H9 (cell line): ENCODE results near the gene TANGO6. TPM values are rescaled to one million over a fixed set of nuclear protein-coding genes. Genes with fewer than 3 reads are reported as not detected.

Source experiments
- DNase-seq: peaks from one replicate; pipeline ENCODE4 v3.0.0-alpha.2; 2017
- H2AFZ ChIP-seq: one replicate; pipeline ENCODE4 v1.6.1; 2013; ENCODE audit warnings: mild to moderate bottlenecking, low read length, control low read depth, moderate library complexity
- H2AK5ac ChIP-seq: 2 replicates; pipeline ENCODE4 v1.6.1; 2013; ENCODE audit warnings: low read length, control low read depth, mixed read lengths; ENCODE audit not compliant: insufficient read length
- H2BK120ac ChIP-seq: one replicate; pipeline ENCODE4 v1.6.1; 2013; ENCODE audit warnings: low read depth, mild to moderate bottlenecking, low read length, control low read depth, inconsistent platforms; ENCODE audit not compliant: poor library complexity, severe bottlenecking
- H2BK12ac ChIP-seq: 2 replicates; pipeline ENCODE4 v1.6.1; 2013; ENCODE audit warnings: low read length, control low read depth, mixed read lengths, low read depth; ENCODE audit not compliant: insufficient read length
- H2BK15ac ChIP-seq: 2 replicates; pipeline ENCODE4 v1.6.1; 2013; ENCODE audit warnings: low read depth, low read length, control low read depth
- H2BK20ac ChIP-seq: one replicate; pipeline ENCODE4 v1.6.1; 2013; ENCODE audit warnings: low read depth, mild to moderate bottlenecking, low read length, control low read depth, inconsistent platforms; ENCODE audit not compliant: poor library complexity, severe bottlenecking
- H2BK5ac ChIP-seq: 2 replicates; pipeline ENCODE4 v1.6.1; 2013; ENCODE audit warnings: low read length, control low read depth, mixed read lengths; ENCODE audit not compliant: insufficient read length
- H3K14ac ChIP-seq: 2 replicates; pipeline ENCODE4 v1.6.1; 2013; ENCODE audit warnings: low read length, control low read depth; ENCODE audit not compliant: insufficient read depth
- H3K18ac ChIP-seq: 2 replicates; pipeline ENCODE4 v1.6.1; 2013; ENCODE audit warnings: low read depth, mild to moderate bottlenecking, mixed read lengths, low read length, control low read depth; ENCODE audit not compliant: insufficient read length
- H3K23ac ChIP-seq: 2 replicates; pipeline ENCODE4 v1.6.1; 2013; ENCODE audit warnings: low read length, control low read depth, mixed read lengths, low read depth; ENCODE audit not compliant: insufficient read length
- H3K23me2 ChIP-seq: 2 replicates; pipeline ENCODE4 v1.6.1; 2013; ENCODE audit warnings: low read depth, mild to moderate bottlenecking, mixed read lengths, low read length, control low read depth; ENCODE audit not compliant: insufficient read length, poor library complexity, severe bottlenecking
- H3K27ac ChIP-seq: 2 replicates; pipeline ENCODE4 v1.5.1; 2013; ENCODE audit warnings: low read length, control low read depth, mixed read lengths, low read depth; ENCODE audit not compliant: insufficient read length
- H3K27me3 ChIP-seq: 2 replicates; pipeline ENCODE4 v1.6.1; 2013; ENCODE audit warnings: low read length, control low read depth, inconsistent platforms; ENCODE audit not compliant: insufficient read depth
- H3K4ac ChIP-seq: 2 replicates; pipeline ENCODE4 v1.6.1; 2013; ENCODE audit warnings: low read depth, mild to moderate bottlenecking, control low read depth, inconsistent platforms, low read length, moderate library complexity
- H3K4me1 ChIP-seq: 2 replicates; pipeline ENCODE4 v1.6.1; 2013; ENCODE audit warnings: low read length, control low read depth, inconsistent platforms; ENCODE audit not compliant: insufficient read depth
- H3K4me2 ChIP-seq: 2 replicates; pipeline ENCODE4 v1.6.1; 2013; ENCODE audit warnings: low read length, control low read depth, mixed read lengths; ENCODE audit not compliant: insufficient read length, insufficient read depth
- H3K56ac ChIP-seq: 2 replicates; pipeline ENCODE4 v1.6.1; 2013; ENCODE audit warnings: low read depth, mild to moderate bottlenecking, mixed read lengths, low read length, control low read depth; ENCODE audit not compliant: insufficient read length
- H3K79me1 ChIP-seq: 2 replicates; pipeline ENCODE4 v1.6.1; 2013; ENCODE audit warnings: low read depth, mild to moderate bottlenecking, moderate library complexity, low read length, control low read depth, inconsistent platforms; ENCODE audit not compliant: insufficient read depth, poor library complexity, severe bottlenecking
- H3K79me2 ChIP-seq: 2 replicates; pipeline ENCODE4 v1.6.1; 2013; ENCODE audit warnings: low read length, control low read depth, inconsistent platforms; ENCODE audit not compliant: insufficient read depth
- H3K9ac ChIP-seq: 2 replicates; pipeline ENCODE4 v1.6.1; 2013; ENCODE audit warnings: low read length, control low read depth, mixed read lengths; ENCODE audit not compliant: insufficient read length; ENCODE audit errors: extremely low read depth
- H3K9me3 ChIP-seq: one replicate; pipeline ENCODE4 v1.6.1; 2013; ENCODE audit warnings: low read depth, low read length, inconsistent platforms; ENCODE audit not compliant: control insufficient read depth
- H3T11ph ChIP-seq: one replicate; pipeline ENCODE4 v1.6.1; 2013; ENCODE audit warnings: mild to moderate bottlenecking, low read length, control low read depth, inconsistent platforms
- H4K20me1 ChIP-seq: one replicate; pipeline ENCODE4 v1.6.1; 2013; ENCODE audit not compliant: control insufficient read depth, insufficient read length, insufficient read depth
- H4K5ac ChIP-seq: 2 replicates; pipeline ENCODE4 v1.6.1; 2013; ENCODE audit warnings: low read depth, mild to moderate bottlenecking, mixed read lengths, low read length, control low read depth; ENCODE audit not compliant: insufficient read length
- H4K8ac ChIP-seq: replicated peaks from 2 replicates; pipeline ENCODE4 v1.6.1; 2013; ENCODE audit warnings: low read length, control low read depth, mixed read lengths, low read depth; ENCODE audit not compliant: insufficient read length
- H4K91ac ChIP-seq: 2 replicates; pipeline ENCODE4 v1.6.1; 2013; ENCODE audit warnings: low read depth, mild to moderate bottlenecking, moderate library complexity, mixed read lengths, low read length, control low read depth; ENCODE audit not compliant: insufficient read length
- H3K27ac Mint-ChIP-seq, 3 experiments: 2 replicates in 2 of 3; 3 replicates in 1 of 3; pipeline ENCODE4 v1.8.0; 2020 to 2021; ENCODE audit warnings: mixed read lengths in 3 of 3, mild to moderate bottlenecking in 1 of 3, moderate library complexity in 1 of 3
- H3K27me3 Mint-ChIP-seq: 2 replicates; pipeline ENCODE4 v1.8.0; 2021; ENCODE audit warnings: low read depth, mild to moderate bottlenecking, moderate library complexity, mixed read lengths
- H3K36me3 Mint-ChIP-seq, 3 experiments: 2 replicates in 2 of 3; 3 replicates in 1 of 3; pipeline ENCODE4 v1.8.0; 2020 to 2021; ENCODE audit warnings: low read depth in 3 of 3, mixed read lengths in 3 of 3; ENCODE audit not compliant: insufficient read depth in 1 of 3
- H3K4me1 Mint-ChIP-seq, 2 experiments: 2 replicates each; pipeline ENCODE4 v1.8.0; 2020; ENCODE audit warnings: mixed read lengths in 2 of 2
- H3K4me3 Mint-ChIP-seq, 2 experiments: 2 replicates in 1 of 2; 3 replicates in 1 of 2; pipeline ENCODE4 v1.8.0; 2020 to 2021; ENCODE audit warnings: mild to moderate bottlenecking in 2 of 2, mixed read lengths in 2 of 2, moderate library complexity in 1 of 2
- H3K9me3 Mint-ChIP-seq, 2 experiments: 2 replicates in 1 of 2; 3 replicates in 1 of 2; pipeline ENCODE4 v1.8.0; 2020; ENCODE audit warnings: mild to moderate bottlenecking in 2 of 2, mixed read lengths in 2 of 2, moderate library complexity in 1 of 2
- CTCF ChIP-seq: fragments of 200-600 bp; sonication (generic); conservative IDR thresholded peaks from 3 replicates; pipeline ENCODE4 v1.8.0; 2021; ENCODE audit warnings: antibody characterized with exemption, mild to moderate bottlenecking
- WGBS: extraction: QIAGEN DNeasy Blood & Tissue Kit; methylation state at CpG from one replicate; pipeline ENCODE4 v1.1.7; 2013; ENCODE audit warnings: missing lambda C conversion rate, low lambda C conversion rate, mixed read lengths; ENCODE audit not compliant: insufficient read length; ENCODE audit errors: extremely low coverage; 5-methylcytosine and 5-hydroxymethylcytosine counted together
- total RNA-seq: library from RNA; stranded (reverse); gene quantifications from 2 replicates; pipeline ENCODE4 v1.2.1, GENCODE V29; 2021

TANGO6 gene
- total RNA-seq, 1 experiment from 2014 or later: 12.0 TPM

DNA sequence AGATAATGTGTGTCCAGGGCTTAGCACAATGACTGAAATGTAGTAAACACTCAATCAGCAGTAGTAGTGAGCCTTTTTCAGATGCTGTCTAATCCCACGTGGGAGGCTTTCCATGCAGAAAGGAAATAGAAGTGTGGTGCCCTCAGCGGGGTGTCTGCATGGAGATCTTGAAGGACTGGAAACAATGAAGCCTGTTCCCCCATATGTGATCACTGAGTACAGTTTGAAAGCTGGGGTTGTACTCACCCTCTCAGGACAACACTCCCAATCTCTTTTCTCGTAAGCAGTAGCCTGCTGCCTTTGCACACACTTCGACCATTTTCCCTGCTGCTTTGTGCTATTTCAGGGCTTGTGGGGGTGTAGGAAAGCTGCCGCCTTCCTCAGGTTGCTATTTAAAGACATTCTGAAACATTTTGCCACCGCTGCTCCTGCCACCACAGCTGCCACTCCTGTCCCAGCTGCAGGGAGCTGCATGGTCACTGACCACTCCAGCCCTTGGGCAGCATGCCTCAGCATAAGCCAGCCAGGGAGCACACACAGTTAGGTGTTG lies 221.5 kb downstream of the TANGO6 start:
- Histone ChIP-seq H3K4me1 (peaks cover 12% of the 10 kb centered on the region; the same call in 1 of the 2 replicates), H2BK15ac (no peak overlapping the region), H2BK5ac (no peak overlapping the region), H3K79me2 (no peaks in the 10 kb centered on the region), H4K5ac (no peak overlapping the region), H3K14ac (peak overlapping the region; percentile 3; the same call in 1 of the 2 replicates), H2BK20ac (no peak overlapping the region), H3K23ac (no peak overlapping the region), H3K4me2 (no peak overlapping the region), H4K91ac (no peak overlapping the region), H3K9ac (no peak overlapping the region), H3K27ac (no peak overlapping the region), H2AFZ (no peak overlapping the region), H3K4ac (no peak overlapping the region), H3K9me3 (no peaks in the 10 kb centered on the region), H3K56ac (no peak overlapping the region), H3K18ac (peak overlapping the region; percentile 32), H4K8ac (no peak overlapping the region), H3K79me1 (no peaks in the 10 kb centered on the region), H2AK5ac (no peak overlapping the region), H2BK120ac (no peak overlapping the region), H3T11ph (no peak overlapping the region), H2BK12ac (no peak overlapping the region), H3K27me3 (no peaks in the 10 kb centered on the region), H3K23me2 (no peaks in the 10 kb centered on the region), H4K20me1 (no peaks in the 10 kb centered on the region)
- Mint-ChIP-seq H3K27me3 (no peaks in the 10 kb centered on the region; the same call in 1 of the 2 replicates), H3K4me1 (peaks cover 21 to 26% of the 10 kb centered on the region in 2 experiments), H3K4me3 (no peak overlapping the region), H3K9me3 (no peaks in the 10 kb centered on the region), H3K27ac (no peak overlapping the region), H3K36me3 (0 out of 7 replicates have a peak, but pooled peaks cover 0 to 2% (median 0%) of the 10 kb centered on the region in 3 experiments)
- no peak for DNase-seq
- no CpG with 5 or more reads among the region's 6 CpGs for WGBS
- TF ChIP-seq CTCF: no peak
